Keratinocyte (primary cell): ENCODE data around the gene ATXN7L2. TPM values are rescaled to one million over a fixed set of nuclear protein-coding genes. Genes with fewer than 3 reads are reported as not detected.

ENCODE experiments used
- DNase-seq: peaks from one replicate; pipeline ENCODE4 v3.0.0-alpha.2; 2011; ENCODE audit warnings: low read depth, missing footprints, low spot score
- FAIRE-seq: peaks from 2 replicates; lab custom pipeline; 2011; peaks lifted over from hg19 to GRCh38; lab: Jason Lieb, UNC
- H2AFZ ChIP-seq: 2 replicates; pipeline ENCODE4 v1.6.0; 2012; ENCODE audit warnings: low read length, control low read depth, inconsistent platforms; ENCODE audit not compliant: control insufficient read depth
- H3K27ac ChIP-seq: 2 replicates; pipeline ENCODE4 v1.5.1; 2011; ENCODE audit warnings: low read length; ENCODE audit not compliant: control insufficient read depth, insufficient read depth
- H3K27me3 ChIP-seq: 3 replicates; pipeline ENCODE4 v1.6.0; 2011; ENCODE audit warnings: low read length; ENCODE audit not compliant: control insufficient read depth, insufficient read depth; ENCODE audit errors: extremely low read depth
- H3K36me3 ChIP-seq, 2 experiments: 2 replicates in 1 of 2; 3 replicates in 1 of 2; pipeline ENCODE4 v1.5.1; 2011; ENCODE audit warnings: low read length in 2 of 2, mild to moderate bottlenecking in 1 of 2; ENCODE audit not compliant: control insufficient read depth in 2 of 2, insufficient read depth in 2 of 2; ENCODE audit errors: extremely low read depth in 1 of 2
- H3K4me1 ChIP-seq: 3 replicates; pipeline ENCODE4 v1.5.1; 2011; ENCODE audit warnings: low read length; ENCODE audit not compliant: control insufficient read depth, insufficient read depth; ENCODE audit errors: extremely low read depth
- H3K4me2 ChIP-seq: 3 replicates; pipeline ENCODE4 v1.6.0; 2011; ENCODE audit warnings: low read depth, low read length; ENCODE audit not compliant: control insufficient read depth, insufficient read depth; ENCODE audit errors: extremely low read depth
- H3K4me3 ChIP-seq, 3 experiments: fragments of 200-600 bp in 1 of 3; sonication (generic) in 1 of 3; 2 replicates in 2 of 3; 3 replicates in 1 of 3; pipeline ENCODE4 v1.5.1; 2011 to 2016; ENCODE audit warnings: low read length in 3 of 3, mild to moderate bottlenecking in 3 of 3, control low read depth in 2 of 3, inconsistent platforms in 1 of 3, low read depth in 1 of 3, mixed read lengths in 1 of 3, mixed run types in 1 of 3, moderate library complexity in 1 of 3; ENCODE audit not compliant: control insufficient read depth in 2 of 3, insufficient read depth in 2 of 3; ENCODE audit errors: extremely low read depth in 1 of 3
- H3K79me2 ChIP-seq: 2 replicates; pipeline ENCODE4 v1.6.0; 2012; ENCODE audit warnings: low read length; ENCODE audit not compliant: control insufficient read depth, insufficient read depth
- H3K9ac ChIP-seq: 3 replicates; pipeline ENCODE4 v1.6.0; 2011; ENCODE audit warnings: low read length; ENCODE audit not compliant: control insufficient read depth, insufficient read depth; ENCODE audit errors: extremely low read depth
- H3K9me1 ChIP-seq: 3 replicates; pipeline ENCODE4 v1.6.0; 2011; ENCODE audit warnings: low read length; ENCODE audit not compliant: control insufficient read depth, insufficient read depth; ENCODE audit errors: extremely low read depth
- H3K9me3 ChIP-seq: 2 replicates; pipeline ENCODE4 v1.5.1; 2012; ENCODE audit warnings: low read depth, low read length; ENCODE audit not compliant: control insufficient read depth
- H4K20me1 ChIP-seq: 3 replicates; pipeline ENCODE4 v1.6.0; 2011; ENCODE audit warnings: low read length; ENCODE audit not compliant: control insufficient read depth, insufficient read depth; ENCODE audit errors: extremely low read depth
- EZH2 ChIP-seq: IDR thresholded peaks from one replicate; pipeline ENCODE4 v1.6.1; 2012; ENCODE audit warnings: inconsistent platforms, mild to moderate bottlenecking, low read length, moderate library complexity
- dilution Hi-C: fragments of 300-500 bp; cut with MboI; formaldehyde crosslinking; loops from one replicate; pipeline ENCODE4 v1.7.0; 2020; ENCODE audit warnings: low sequenced_read_pairs; ENCODE audit not compliant: extremely low pct_ligation_motif_present
- polyA plus RNA-seq, 5 experiments: library from polyadenylated mRNA; depleted of rRNA in 3 of 5; stranded (reverse) in 3 of 5; stranded (forward) in 1 of 5; unstranded in 1 of 5; fragments of >200 nt; gene quantifications; 1 replicate in 1 of 5; 2 replicates in 3 of 5; 3 replicates in 1 of 5; pipeline versions ENCODE4 v1.2.1 to v1.2.3, GENCODE V29; 2011 to 2012; ENCODE audit warnings: missing spikeins in 2 of 5, low read depth in 1 of 5, low replicate concordance in 1 of 5
- TF ChIP-seq, protein P1 (sequence below), 3 experiments: IDR thresholded peaks in 1 of 3; conservative IDR thresholded peaks in 1 of 3; optimal IDR thresholded peaks in 1 of 3; 2 replicates in 2 of 3; 3 replicates in 1 of 3; pipeline versions ENCODE3 to v1.5.1; 2011; ENCODE audit warnings: low read length in 3 of 3, mild to moderate bottlenecking in 3 of 3, moderate library complexity in 2 of 3, control low read depth in 1 of 3, inconsistent platforms in 1 of 3; ENCODE audit not compliant: insufficient read depth in 2 of 3; ENCODE audit errors: extremely low read depth in 1 of 3

Gene ATXN7L2
- polyA plus RNA-seq, 1 donor (not counting 4 experiments of a cell fraction or from before 2014, with no cell fraction given): 1.2 TPM

DNA sequence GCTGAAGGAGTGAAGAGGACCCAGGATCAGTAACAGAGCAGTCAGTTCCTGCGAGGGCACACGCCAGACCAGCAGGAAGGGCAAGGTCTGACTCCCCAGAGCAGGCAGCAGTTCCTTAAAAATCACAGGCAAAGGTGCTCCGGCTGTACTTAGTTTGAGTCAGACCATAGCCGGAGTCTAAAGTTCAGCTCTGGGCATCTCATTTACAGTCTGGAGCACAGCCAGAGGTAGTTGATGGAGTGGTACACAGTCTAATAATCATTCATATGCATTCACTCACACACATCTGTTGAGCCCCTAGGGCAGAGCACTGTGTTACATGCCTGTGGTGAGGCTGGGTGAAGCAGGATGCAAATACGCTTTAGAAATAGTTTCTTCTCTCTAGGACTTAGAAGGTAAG, 33.2 kb downstream of the ATXN7L2 start:
- no peak for FAIRE-seq
- Histone ChIP-seq H3K27me3 (peaks cover 9% of the 10 kb centered on the region), H3K79me2 (no peaks in the 10 kb centered on the region), H3K9me3 (no peaks in the 10 kb centered on the region), H3K4me1 (peaks cover 7% of the 10 kb centered on the region), H3K36me3 (no peaks in the 10 kb centered on the region), H3K9ac (no peak overlapping the region), H3K4me3 (no peak overlapping the region), H3K9me1 (no peaks in the 10 kb centered on the region), H2AFZ (no peak overlapping the region), H4K20me1 (no peaks in the 10 kb centered on the region), H3K27ac (no peak overlapping the region), H3K4me2 (no peak overlapping the region)
- dilution Hi-C loops: no loop called here
- no peak for DNase-seq
- TF ChIP-seq, protein P1, sequence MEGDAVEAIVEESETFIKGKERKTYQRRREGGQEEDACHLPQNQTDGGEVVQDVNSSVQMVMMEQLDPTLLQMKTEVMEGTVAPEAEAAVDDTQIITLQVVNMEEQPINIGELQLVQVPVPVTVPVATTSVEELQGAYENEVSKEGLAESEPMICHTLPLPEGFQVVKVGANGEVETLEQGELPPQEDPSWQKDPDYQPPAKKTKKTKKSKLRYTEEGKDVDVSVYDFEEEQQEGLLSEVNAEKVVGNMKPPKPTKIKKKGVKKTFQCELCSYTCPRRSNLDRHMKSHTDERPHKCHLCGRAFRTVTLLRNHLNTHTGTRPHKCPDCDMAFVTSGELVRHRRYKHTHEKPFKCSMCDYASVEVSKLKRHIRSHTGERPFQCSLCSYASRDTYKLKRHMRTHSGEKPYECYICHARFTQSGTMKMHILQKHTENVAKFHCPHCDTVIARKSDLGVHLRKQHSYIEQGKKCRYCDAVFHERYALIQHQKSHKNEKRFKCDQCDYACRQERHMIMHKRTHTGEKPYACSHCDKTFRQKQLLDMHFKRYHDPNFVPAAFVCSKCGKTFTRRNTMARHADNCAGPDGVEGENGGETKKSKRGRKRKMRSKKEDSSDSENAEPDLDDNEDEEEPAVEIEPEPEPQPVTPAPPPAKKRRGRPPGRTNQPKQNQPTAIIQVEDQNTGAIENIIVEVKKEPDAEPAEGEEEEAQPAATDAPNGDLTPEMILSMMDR (optimal IDR thresholded peaks at IDR 0.05 in 1 of 3, IDR thresholded peaks at IDR 0.05 in 1 of 3, conservative IDR thresholded peaks at IDR 0.05 in 1 of 3; ENCODE audit: extremely low read depth in 1 of 3, insufficient read depth in 2 of 3, low read length in 3 of 3): no peak
- no peak for TF ChIP-seq EZH2

DNA sequence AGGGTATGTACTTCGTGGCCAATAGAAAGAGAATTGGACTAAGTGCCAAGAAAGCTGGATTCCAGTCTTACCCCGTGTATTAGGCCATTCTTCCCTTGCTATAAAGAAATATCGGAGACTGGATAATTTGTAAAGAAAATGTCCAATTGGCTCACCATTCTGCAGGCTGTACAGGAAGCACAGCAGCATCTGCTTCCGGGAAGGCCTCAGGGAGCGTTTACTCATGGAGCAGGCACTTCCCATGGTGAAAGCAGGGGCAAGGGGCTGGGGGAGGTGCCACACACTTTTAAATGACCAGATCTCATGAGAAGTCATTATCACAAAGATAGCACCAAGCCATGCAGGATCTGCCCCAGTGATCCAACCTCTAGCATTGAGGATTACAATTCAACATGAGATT, 33.6 kb downstream of the ATXN7L2 start:
- no peak overlapping the region for H3K4me2 ChIP-seq
- dilution Hi-C loops: no loop called here
- H3K9me1 ChIP-seq: no peaks in the 10 kb centered on the region
- H3K36me3 ChIP-seq: no peaks in the 10 kb centered on the region
- no peak for TF ChIP-seq EZH2
- TF ChIP-seq, protein P1 (optimal IDR thresholded peaks at IDR 0.05 in 1 of 3, IDR thresholded peaks at IDR 0.05 in 1 of 3, conservative IDR thresholded peaks at IDR 0.05 in 1 of 3; ENCODE audit: extremely low read depth in 1 of 3, insufficient read depth in 2 of 3, low read length in 3 of 3): no peak
- H3K4me1 ChIP-seq: peaks cover 7% of the 10 kb centered on the region
- no peak overlapping the region for H3K27ac ChIP-seq
- H3K9ac ChIP-seq: no peak overlapping the region
- no peak overlapping the region for H2AFZ ChIP-seq
- FAIRE-seq (no peak), DNase-seq (no peak)
- H3K9me3 ChIP-seq: no peaks in the 10 kb centered on the region
- H4K20me1 ChIP-seq: no peaks in the 10 kb centered on the region
- no peak overlapping the region for H3K4me3 ChIP-seq
- no peaks in the 10 kb centered on the region for H3K79me2 ChIP-seq
- peaks cover 12% of the 10 kb centered on the region for H3K27me3 ChIP-seq
